ENCODE results near the gene ABCF3. TPM values are rescaled to one million over a fixed set of nuclear protein-coding genes. Genes with fewer than 3 reads are reported as not detected.

ABCF3 gene
- total and polyA plus RNA-seq, 7 donors: 44.1 to 108 (median 79.3) TPM

DNA sequence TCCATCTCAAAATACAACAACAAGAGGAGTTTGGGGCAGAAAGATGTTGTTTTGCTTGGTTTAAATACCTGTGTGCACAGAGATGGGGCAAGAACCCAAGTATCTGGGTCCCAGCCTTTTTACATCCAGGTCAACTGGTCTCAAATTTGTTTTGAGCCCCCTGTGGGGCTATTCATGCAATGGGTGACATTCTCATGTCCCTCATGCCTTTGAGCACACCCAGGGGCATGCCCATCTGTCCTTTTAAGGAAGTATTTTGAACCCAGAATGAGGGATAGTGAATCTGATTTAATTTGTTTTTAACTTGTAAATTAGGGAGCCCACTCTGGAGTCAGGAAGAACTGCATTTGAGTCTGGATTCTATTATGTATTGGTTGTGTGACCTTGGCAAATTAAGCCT is 14.8 kb downstream of the ABCF3 start:
- no peaks in the 10 kb centered on the region for H3K4me1 ChIP-seq
- DNase-seq: no peak
- no peak overlapping the region for H3K27ac ChIP-seq
- TF ChIP-seq, protein P1, sequence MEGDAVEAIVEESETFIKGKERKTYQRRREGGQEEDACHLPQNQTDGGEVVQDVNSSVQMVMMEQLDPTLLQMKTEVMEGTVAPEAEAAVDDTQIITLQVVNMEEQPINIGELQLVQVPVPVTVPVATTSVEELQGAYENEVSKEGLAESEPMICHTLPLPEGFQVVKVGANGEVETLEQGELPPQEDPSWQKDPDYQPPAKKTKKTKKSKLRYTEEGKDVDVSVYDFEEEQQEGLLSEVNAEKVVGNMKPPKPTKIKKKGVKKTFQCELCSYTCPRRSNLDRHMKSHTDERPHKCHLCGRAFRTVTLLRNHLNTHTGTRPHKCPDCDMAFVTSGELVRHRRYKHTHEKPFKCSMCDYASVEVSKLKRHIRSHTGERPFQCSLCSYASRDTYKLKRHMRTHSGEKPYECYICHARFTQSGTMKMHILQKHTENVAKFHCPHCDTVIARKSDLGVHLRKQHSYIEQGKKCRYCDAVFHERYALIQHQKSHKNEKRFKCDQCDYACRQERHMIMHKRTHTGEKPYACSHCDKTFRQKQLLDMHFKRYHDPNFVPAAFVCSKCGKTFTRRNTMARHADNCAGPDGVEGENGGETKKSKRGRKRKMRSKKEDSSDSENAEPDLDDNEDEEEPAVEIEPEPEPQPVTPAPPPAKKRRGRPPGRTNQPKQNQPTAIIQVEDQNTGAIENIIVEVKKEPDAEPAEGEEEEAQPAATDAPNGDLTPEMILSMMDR (IDR thresholded peaks at IDR 0.05): no peak
- no peaks in the 10 kb centered on the region for H3K9me3 ChIP-seq
- ATAC-seq: no peak
- peaks cover 0 to 11% of the 10 kb centered on the region in 2 donors for H3K36me3 ChIP-seq (ENCODE audit: insufficient read depth in 1 of 2, low read depth in 1 of 2)
- no peak overlapping the region for H3K4me3 ChIP-seq
- intact Hi-C loops (cut with DNase I): no loop called here
- peaks cover 0 to 2% (median 0%) of the 10 kb centered on the region in 3 donors for H3K27me3 ChIP-seq (ENCODE audit: insufficient read depth in 3 of 3, low read length in 2 of 3)

DNA sequence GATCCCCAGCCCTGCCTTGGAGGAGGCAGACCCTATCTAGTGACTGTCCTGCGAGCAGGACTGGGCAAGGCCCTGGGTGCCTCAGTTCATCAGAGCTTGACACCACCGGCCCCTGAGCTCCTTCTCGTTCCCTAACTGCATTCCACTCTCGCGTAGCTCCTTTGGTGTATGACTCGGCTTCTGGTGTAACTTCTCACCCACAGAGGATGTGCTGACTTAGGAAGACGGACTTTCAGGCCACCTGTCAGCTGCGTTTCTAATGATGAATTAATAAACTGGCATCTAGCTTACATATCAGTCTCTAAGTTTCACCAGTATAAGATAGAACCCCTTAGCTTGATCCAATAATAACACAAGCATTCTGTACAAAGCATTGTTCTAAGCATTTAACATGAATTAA is 17.5 kb downstream of the ABCF3 start:
- Histone ChIP-seq H3K9me3 (no peaks in the 10 kb centered on the region), H3K27ac (no peak overlapping the region), H3K4me3 (no peak overlapping the region), H3K27me3 (ENCODE audit: insufficient read depth in 3 of 3, low read length in 2 of 3) (peaks cover 0 to 5% (median 2%) of the 10 kb centered on the region in 3 donors), H3K36me3 (ENCODE audit: insufficient read depth in 1 of 2, low read depth in 1 of 2) (no peaks in the 10 kb centered on the region), H3K4me1 (no peaks in the 10 kb centered on the region)
- 59 to 68% (median 65%) methylated on average over 8 of the region's 8 CpGs for WGBS, 3 donors
- intact Hi-C loops (cut with DNase I): no loop called here
- TF ChIP-seq, protein P1 (IDR thresholded peaks at IDR 0.05): no peak
- ATAC-seq (no peak), DNase-seq (no peak)

DNA sequence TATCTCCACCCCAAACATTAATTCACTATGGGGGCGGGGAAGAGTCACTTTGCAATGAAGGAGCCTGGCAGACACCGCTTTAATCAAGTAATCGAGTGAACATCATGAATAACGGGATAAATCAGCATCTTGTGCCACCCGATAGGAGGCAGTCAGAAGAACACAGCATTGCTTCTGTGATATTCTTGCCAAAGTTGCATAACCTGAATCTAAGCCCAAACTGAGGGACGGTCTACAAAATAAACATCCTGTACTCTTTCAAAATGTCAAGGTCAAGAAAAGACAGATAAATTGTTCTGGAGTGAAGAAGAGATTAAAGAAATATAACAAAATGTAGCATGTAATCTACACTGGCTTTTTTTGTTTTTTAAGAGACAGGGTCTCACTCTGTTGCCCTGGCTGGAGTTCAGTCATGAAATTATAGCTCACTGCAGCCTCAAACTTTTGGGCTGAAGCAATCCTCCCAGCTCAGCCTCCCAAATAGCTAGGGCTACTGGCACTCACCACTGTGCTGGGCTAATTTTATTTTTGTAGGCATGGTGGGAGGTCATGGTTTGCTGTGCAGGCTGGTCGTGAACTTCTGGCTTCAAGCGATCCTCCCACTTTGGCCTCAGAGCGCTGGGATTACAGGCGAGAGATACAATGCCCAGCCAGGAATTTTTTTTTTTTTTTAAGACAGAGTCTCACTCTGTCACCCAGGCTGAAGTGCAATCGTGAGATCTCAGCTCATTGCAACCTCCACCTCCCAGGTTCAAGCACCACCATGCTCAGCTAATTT is 23.3 kb downstream of the ABCF3 start:
- TF ChIP-seq, protein P1 (IDR thresholded peaks at IDR 0.05): no peak
- no peaks in the 10 kb centered on the region for H3K36me3 ChIP-seq (ENCODE audit: insufficient read depth in 1 of 2, low read depth in 1 of 2)
- intact Hi-C loops (cut with DNase I): no loop called here
- no peak for DNase-seq
- H3K4me1 ChIP-seq: no peaks in the 10 kb centered on the region
- H3K9me3 ChIP-seq: no peaks in the 10 kb centered on the region
- no peak for ATAC-seq
- no peak overlapping the region for H3K4me3 ChIP-seq
- H3K27me3 ChIP-seq (ENCODE audit: insufficient read depth in 3 of 3, low read length in 2 of 3): peaks cover 0 to 5% (median 2%) of the 10 kb centered on the region in 3 donors
- no peak overlapping the region for H3K27ac ChIP-seq
- 34 to 44% (median 36%) methylated on average over 11 of the region's 11 CpGs for WGBS, 3 donors

DNA sequence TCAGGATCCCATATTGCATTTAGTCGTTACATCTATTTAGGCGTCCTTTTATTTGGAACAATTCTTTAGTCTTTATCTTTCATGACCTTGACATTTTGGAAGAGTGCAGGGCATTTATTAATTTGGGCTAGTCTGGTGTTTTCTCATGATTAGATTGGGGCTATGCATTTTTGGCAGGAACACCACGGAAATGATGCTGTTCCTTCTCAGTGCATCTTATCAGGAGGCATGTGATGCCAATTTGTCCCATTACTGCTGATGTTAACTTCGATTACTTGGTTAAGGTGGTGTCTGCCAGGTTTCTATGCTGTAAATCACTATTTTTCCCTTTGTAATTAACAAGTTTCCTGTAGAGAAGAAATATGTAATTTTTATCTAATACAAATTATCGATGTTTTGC is 25.3 kb downstream of the ABCF3 start:
- Histone ChIP-seq H3K4me1 (no peaks in the 10 kb centered on the region), H3K4me3 (no peak overlapping the region), H3K27ac (no peak overlapping the region), H3K27me3 (ENCODE audit: insufficient read depth in 3 of 3, low read length in 2 of 3) (peaks cover 0 to 5% (median 0%) of the 10 kb centered on the region in 3 donors), H3K9me3 (no peaks in the 10 kb centered on the region), H3K36me3 (ENCODE audit: insufficient read depth in 1 of 2, low read depth in 1 of 2) (no peaks in the 10 kb centered on the region)
- no peak for DNase-seq
- TF ChIP-seq, protein P1 (IDR thresholded peaks at IDR 0.05): no peak
- WGBS, 3 donors: 74 to 77% (median 77%) methylated on average over 5 of the region's 5 CpGs
- ATAC-seq: no peak
- intact Hi-C loops (cut with DNase I): no loop called here

DNA sequence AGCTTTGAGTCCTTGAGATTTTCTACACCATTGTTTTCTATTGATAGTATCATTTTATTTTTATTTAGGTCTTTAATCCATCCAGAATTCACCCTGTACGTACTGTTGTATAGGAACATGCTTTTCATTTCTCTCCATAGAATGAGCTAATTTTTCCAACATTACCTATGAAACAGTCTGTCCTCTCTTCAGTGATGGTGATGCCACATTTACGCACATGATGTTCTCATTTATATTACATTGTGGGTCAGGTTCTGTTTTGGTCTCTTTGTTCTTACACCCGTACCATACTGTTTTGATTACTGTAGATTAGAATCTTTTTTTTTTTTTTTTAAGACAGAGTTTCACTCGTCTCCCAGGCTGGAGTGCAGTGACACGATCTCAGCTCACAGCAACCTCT is 25.7 kb downstream of the ABCF3 start:
- intact Hi-C loops (cut with DNase I): no loop called here
- DNase-seq: no peak
- Histone ChIP-seq H3K27ac (no peak overlapping the region), H3K4me1 (no peaks in the 10 kb centered on the region), H3K27me3 (ENCODE audit: insufficient read depth in 3 of 3, low read length in 2 of 3) (peaks cover 0 to 5% (median 0%) of the 10 kb centered on the region in 3 donors), H3K36me3 (ENCODE audit: insufficient read depth in 1 of 2, low read depth in 1 of 2) (no peaks in the 10 kb centered on the region), H3K9me3 (no peaks in the 10 kb centered on the region), H3K4me3 (no peak overlapping the region)
- WGBS, 3 donors: 77 to 79% (median 77%) methylated on average over 5 of the region's 5 CpGs
- ATAC-seq: no peak
- TF ChIP-seq, protein P1 (IDR thresholded peaks at IDR 0.05): no peak

Measured in psoas muscle (tissue), 8 donors.